ENCODE results near the gene SDK1.
"Not testable (repeated sequence)": the region's sequence is repeated elsewhere in the genome, so short reads cannot be mapped to it uniquely, and the experiment has no call there.

SDK1 gene

DNA sequence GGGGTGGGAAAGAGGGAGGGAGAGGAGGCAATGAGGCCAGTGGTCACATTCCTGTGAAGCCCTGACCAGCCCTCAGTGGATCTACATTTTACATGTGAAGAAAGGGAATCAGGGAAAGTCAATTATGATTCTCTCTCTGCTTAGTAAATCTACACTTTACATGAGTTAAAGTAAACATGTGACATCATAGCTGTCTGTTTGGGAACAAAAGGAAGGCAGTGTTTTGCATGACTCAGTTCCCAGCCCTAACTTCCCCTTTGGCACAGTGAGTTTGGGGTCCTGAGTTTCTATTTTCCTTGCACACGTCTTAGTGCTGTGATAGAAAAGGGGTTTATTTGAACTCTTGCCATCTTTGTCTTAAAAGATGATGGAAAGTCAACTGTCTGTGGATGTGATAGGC, 615.1 kb downstream of the SDK1 start:
- ATAC-seq (no peak), DNase-seq (no peak)

DNA sequence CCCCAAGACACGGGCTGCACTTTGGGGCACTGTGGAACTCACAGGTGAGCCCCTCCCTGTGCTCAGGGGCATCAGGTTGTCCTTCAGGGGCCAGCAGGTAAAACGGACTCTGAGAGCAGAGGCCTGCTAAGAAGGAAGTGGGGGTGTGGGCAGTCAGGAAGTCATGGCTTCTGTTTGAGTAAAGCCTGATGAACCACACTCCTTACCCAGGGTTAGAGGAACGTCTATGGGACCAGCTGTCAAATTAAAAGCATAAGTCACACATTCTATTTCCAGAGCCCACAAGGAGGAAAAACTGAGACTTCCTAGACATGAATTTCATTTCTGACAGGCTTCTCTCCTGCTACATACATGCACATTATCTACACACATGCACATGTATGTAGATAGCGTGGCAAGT, 616.4 kb downstream of the SDK1 start:
- DNase-seq: no peak

DNA sequence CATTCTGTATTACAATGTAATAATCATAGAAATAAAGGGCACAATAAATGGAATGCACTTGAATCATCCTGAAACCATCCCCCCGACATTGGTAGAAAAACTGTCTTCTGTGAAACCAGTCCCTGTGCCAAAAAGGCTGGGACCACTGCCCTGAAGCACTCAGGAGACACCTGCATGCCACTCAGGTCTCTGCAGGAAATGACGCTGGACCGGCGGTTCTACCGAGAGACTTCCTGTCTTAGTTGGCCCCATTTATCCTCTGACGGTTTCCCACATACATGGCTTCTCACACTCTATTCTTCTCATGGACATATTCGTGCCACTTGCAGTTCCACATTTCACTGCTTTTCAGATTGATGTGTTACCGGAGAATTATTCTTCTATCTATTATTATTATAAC, 617.5 kb downstream of the SDK1 start:
- ATAC-seq: no peak
- DNase-seq: no peak

More for the DNA sequence above, 616.4 kb downstream of the SDK1 start:
- no peak for ATAC-seq

DNA sequence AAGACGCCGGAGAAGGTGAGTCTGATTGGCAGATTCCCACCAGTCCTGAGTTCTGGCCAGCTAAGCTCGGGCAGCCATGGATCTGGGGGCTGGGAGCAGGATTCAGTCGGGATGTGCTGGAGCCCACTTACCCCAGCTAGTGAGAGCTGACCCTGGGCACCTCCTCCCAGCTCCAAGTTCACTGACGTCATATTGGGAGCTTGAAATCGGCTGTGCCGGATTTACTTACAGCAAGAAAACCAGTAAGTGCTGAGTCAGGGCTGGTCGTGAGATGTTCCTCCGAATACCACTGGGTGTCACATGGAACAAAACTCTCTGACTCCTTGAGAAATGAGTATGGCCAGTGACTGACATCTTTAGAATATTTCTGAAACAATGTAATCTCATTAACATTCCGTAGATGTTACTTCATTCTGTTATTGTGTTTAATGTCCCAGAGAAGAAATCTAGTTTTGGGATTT, 621.2 kb downstream of the SDK1 start:
- DNase-seq: no peak
- no peak for ATAC-seq

DNA sequence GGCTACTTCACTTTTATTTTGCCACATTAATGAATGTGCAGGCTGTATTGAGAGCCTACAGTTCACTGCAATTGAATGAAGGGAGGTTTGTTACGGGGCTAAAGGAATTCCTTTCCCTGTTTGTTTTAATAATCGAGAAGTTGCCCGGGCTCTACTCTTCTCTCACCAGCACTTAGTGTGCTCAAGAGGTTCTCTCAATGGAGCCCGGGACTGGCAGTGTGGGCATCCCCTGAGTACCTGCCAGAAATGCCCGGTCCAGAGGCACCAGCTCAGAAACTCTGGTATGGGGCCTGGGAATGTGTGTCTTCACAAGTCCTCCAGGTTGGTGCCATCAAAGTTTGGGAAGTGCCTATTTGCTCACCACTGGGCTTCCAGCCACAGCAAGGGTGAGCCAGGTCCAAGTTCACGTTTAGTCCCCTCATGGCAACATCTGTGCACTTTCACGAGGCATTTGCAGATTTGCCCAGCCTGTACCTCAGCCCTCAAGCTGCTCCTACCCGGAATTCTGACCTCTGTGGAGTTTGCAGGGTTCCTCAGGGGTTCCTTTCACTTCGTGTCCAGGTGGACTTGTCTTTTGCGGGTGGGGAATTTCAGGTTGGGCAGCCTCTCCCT, 622.4 kb downstream of the SDK1 start:
- no peak for ATAC-seq

DNA sequence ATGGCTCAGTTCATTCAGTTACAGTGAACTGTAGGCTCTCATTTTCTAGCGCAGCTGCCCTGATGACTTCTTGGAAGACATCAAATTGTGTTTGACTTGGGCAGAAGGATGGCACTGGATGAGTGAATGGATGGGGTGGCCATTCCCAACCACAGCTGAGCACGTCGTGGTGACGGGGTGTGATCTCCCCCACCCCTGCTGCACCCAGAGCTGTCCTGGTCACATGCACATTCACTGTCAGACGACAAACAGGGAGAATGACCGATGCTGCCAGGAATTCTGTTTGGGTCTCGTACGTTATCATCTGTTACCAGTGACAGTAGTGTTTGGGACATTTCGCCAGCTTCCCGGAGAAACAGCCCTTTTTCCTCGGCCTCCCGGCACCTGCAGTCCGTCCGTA, 623.2 kb downstream of the SDK1 start:
- DNase-seq (no peak), ATAC-seq (no peak)

More for the DNA sequence above, 622.4 kb downstream of the SDK1 start:
- DNase-seq: no peak

DNA sequence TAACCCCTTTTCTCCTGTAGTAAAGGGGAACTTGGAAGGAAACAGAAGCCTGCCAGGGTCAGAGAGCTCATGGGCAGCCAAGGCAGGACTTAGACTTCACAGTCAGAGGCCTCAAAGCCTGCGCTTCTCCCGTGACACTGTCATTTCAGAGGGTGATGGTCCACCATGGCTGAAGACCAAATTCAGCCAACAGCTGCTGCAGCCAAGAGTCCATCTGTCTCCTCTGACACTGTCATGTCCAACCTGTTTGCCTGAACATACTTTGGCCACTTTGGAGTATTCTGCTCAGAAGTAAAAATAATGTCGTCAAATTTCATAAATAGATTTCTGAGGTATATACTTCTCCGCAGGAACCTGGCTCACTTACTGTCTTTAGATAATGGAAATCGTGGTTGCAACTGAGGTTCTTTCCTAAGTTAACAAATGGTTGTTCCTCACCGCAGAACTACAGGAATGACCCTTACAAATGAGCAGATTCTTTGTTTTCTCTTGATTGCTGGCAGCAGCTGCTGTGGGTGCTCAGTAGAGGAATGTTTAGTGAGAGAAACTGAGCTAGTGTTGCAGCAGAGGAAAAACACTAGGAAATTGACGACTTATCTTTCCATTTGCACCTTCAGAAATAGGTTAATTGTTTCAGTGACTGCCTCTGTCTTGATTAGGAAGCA, 626.5 kb downstream of the SDK1 start:
- no peak for DNase-seq

DNA sequence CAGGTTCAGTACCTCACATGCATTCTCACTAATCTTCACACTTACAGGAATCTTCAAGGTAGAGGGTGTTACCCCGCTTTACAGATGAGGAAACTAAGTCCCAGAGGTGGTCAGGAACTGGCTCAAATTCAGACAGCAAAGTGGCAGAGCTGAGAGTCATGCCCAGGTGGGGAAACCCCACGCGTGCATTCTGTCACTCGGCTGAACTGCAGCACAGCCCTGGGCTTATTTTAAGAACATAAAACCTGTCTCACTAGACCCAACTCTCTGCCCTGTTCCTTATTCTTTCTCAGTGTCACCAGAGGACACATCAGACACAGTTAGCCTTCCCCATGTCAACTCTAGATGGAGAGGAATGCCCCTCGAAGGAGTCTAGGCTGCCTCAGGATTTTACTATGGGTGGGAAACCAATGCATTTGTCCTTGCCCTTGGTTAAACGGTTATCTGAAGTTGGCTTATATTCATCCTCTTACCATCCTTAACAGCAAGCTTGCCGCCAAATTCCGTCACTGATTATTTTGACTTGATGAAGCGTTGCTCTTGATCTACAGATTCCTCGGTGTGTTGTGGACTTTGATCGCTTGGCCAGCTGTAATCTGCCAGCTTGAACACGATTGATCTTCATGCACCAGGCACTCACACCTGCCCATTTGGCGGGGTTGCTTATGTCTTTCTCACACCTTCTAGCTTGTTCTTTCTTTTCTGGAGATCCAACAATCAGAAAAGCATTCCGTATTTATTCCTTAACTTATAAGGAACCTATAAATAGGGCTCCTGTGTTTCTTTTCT, 627.9 kb downstream of the SDK1 start:
- no peak for DNase-seq
- ATAC-seq: no peak

More for the DNA sequence above, 626.5 kb downstream of the SDK1 start:
- ATAC-seq: no peak

DNA sequence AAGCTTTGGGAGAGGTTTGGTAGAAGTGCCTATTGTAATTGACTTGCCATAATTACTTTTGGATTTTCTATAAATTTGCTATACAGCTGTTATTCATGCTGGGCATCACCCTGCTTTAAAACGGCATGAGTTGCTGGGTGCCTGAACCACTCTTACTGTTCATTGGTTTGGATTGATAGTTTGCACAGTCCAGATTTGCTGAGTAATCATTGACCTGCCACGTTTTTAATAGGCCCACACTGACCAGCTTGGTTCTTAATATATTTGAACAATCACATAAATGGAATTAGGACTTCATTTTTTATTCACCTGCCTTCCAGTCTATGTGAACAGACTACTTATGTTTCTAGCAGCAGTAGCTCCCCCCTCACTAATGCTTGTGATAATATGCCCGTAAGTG, 630.8 kb downstream of the SDK1 start:
- no peak for DNase-seq
- ATAC-seq: no peak

DNA sequence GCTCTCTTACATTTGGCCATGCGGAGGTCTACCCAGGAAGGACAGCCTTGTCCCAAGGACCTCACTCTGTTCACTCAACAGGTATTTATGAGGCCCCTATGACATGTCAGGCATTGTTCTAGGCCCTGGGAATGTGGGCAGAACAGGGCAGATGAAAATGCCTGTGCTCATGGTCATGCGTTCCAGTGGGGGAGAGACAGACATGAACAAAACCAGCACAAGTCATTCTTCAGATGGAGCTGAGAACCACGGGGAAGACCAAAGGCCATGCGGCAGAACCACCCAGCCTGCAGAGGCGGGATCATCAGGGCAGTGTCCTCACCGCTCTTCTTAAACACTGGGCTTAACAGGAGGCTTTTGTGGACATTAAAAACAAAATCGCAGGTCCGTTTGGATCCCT, 636.1 kb downstream of the SDK1 start:
- ATAC-seq (no peak), DNase-seq (no peak)

DNA sequence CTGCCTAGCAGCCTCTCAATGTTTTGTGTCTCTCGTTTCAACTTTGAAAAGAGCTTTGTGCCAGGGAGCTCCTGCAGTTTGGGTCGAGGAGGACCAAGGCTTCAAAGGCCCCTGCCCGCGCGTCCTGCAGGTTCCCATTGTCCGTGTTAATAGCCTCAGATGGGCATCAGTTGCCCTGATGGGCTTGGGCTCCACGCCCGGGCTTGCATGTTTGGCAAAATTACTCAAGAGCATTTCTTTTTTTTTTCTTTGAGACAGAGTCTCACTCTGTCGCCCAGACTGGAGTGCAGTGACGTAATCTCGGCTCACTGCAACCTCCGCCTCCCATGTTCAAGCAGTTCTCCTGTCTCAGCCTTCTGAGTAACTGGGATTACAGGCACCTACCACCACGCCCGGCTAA, 636.6 kb downstream of the SDK1 start:
- no peak for ATAC-seq
- DNase-seq: no peak

DNA sequence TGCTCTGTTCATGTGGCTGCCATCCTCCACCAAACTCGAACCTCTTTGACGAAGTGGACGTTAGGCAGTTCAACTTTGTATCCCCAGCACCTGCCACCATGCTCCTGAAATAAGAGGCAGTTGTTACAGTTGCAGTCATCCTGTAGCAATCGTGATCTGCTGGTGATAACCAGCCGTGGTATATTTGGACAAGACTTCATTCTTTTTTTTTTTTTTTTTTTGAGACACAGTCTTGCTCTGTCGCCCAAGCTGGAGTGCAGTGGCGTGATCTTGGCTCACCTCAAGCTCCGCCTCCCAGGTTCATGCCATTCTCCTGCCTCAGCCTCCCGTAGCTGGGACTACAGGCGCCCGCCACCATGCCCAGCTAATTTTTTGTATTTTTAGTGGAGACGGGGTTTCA, 640.7 kb downstream of the SDK1 start:
- not testable (repeated sequence) for ATAC-seq, DNase-seq

DNA sequence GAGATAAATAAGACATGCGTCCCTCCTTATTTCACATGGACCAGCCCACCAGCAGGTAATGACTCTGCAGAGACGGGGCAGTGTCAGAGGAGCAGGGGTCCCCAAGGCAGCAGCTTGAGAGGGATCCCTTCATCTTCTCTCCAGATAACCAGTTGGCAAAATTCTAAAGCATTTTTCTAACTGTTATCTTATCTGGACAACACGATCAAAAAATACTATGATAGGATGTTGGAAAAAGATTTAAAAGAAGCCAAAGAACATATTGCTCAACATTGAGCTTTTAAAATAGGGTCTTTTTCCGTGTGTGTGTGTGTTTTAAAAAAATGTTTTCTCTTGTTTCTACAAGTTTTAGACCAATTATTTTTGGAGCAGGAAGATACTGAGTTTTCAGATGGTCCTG, 641.2 kb downstream of the SDK1 start:
- no peak for DNase-seq
- no peak for ATAC-seq

DNA sequence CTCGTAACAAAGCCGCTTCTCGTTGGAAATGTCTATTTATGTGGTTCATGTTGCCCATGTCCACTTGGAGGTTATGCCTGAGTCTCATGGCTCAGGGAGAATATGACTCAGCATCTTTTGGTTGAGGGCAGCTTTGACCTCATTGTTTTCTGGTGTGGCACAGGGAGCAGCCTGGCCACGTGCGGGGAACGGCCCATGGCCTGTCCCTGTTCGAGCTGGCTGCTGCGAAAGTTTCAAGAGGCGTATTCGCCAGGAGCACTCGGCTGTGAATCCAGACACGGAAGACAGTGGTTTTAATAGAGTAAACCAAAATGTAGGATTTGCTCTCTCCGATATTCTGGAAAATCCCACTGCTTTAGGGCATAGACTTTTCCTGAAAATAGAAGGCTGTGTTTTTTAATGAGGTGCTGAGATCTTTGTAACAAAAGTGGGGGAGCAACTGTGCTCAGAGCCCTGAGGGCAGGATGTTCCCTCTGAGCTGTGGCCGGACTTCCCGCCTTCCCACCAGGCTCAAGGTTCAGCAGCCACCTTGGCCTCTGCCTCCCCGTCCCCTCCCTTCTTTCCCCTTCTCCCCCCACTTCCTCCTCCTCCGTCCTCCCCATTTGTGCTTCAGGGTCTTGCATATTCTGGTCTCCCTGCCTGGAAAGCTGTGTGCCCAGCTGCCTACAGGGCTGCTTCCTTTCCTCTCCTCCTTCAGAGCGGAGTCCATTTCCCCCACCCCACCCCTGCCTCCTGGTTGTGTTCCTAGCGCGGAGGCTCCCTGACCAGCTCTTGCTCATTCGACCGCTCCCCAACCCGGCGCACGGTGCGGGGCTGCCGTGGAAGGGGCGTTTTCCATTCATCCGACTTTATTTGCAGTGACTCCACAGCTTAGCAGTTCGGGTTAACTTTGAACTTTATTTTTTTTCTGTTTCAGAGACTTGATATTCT, 642.0 kb downstream of the SDK1 start:
- no peak for ATAC-seq
- DNase-seq: no peak

DNA sequence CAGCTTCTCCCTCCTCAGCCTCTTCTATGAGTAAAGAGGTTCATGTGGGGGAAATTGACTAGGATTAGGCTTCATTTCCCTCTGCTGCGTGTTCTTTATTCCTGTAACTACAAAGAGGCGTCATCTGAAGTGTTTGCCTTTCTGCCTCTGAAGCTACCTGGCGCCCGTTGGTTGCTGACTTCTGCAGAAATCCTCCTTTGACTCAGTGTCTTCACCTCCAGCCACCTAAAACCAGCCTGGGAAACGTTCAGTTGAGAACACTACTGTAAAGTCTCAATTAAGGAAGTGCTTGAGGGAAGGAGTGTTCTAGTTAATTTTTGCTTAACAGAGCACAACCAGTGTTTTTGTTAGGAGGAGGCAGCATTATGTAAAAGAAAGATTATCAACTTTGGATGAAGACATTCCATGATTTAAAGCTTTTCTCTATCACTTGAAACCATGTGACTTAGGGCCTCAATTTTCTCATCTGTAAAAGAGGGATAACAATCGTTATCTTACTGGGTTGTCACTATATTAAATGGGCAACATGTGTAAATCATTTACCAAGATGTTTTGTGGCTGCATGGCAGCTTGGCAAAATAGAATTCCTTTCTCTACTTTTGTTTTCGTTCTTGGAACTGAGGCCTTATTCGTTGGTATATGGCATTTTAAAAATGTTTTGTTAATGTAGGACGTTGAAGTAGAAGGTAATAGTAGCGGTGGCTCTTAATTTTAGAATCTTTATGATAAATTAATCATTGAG, 642.9 kb downstream of the SDK1 start:
- DNase-seq (no peak), ATAC-seq (no peak)

DNA sequence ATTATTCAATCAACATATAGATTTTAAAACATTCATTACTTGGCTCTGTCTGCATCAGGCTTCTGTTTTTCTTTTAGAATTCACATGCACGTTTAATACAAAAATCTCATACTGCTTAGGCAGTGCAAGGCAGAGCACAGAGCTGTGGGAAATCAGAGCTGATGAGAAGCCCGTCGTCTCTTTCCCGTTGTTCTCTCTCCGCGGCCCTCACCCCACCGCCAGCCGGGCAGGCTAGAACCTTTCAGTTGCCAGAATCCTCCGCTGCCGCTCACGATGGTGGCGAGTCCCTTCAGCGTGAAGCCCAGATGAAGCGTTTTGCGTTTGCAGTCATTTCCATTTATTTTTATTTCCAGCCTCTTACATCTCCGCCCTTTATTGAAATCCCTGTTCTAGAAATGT, 648.2 kb downstream of the SDK1 start:
- DNase-seq: no peak

DNA sequence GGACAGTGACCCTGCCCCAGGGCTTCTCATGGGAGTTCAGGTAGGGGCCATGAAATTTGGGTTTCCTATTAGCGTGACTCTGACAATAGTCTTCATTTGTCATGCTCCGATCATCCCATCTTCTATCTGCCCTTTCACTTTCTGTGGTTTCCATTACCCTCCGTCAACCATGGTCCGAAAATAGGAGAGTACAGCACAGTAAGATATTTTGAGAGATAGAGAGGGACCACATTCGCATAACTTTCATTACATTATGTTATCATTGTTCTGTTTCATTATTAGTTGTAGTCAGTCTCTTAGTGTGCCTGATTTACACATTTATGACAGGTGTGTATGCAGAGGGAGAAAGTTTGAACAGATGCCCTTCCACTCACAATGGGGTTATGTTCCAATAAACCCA, 649.2 kb downstream of the SDK1 start:
- no peak for ATAC-seq
- no peak for DNase-seq

More for the DNA sequence above, 648.2 kb downstream of the SDK1 start:
- ATAC-seq: no peak

DNA sequence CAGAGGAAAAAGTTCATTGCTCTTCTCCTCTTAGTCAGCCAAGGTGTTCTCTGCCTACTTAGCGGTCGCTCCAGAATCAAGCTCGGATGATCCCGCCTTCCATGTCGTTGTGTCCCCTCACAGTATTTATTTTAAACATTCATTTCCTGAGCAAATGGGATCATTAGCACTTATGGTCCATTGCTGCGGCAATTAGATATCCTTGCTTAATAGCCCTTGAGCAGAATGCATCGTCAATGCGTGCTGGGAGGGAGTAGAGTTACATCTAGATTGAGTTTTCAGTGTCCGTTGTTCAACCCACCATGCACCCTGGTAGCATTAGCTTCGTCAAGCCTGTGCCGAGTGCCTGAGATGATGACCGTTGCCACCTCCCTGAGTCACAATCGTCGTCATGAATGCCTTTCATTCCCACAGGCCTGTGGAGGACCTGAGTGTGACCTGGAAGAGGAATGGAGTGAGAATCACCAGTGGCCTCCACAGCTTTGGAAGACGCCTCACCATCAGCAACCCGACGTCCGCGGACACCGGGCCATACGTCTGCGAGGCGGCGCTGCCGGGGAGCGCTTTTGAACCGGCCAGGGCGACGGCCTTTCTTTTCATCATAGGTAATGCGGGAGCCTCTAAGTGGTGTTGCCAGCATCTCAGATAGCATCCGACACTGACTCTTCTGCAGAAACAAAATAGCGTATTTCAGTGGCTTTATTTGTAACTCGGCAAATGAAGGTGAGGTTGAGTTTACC, 650.4 kb downstream of the SDK1 start:
- DNase-seq: no peak
- no peak for ATAC-seq

DNA sequence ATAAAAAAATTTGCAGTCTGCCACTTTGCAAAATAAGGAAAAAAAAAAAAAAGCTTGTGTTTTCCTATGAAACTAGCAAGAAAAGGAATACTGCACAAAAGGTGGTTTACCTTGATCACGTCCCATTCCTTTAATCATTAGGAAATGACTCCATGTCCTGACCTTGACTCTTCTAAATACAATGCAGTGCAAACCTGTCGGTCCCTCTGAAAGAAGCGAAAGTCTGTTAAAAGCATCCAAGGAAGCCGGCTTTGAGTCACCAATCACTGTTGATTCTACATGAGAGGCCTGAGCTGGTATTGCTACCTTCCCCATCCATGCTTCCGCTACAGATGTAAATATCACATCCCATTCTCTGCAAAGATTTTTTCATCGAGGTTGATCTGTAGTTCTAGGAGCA, 652.1 kb downstream of the SDK1 start:
- no peak for DNase-seq
- ATAC-seq: no peak

DNA sequence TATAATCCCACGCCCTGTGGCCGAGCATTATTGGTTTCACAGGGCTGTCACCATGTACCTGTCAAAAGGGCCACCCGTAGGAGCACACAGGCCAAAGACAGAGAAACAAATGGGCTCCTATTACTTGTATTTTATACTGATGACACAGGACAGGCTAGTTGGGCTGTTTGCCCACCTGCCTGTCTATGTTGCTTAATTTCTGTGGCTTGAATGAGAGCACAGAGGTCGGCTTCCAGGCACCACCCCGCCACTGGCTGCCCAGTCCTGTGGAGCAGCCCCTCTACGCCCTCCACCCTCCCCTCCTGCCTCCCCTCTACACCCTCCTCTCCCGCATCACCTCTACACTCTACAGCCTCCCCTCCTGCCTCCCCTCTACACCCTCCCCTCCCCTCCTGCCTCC, 652.9 kb downstream of the SDK1 start:
- DNase-seq (no peak), ATAC-seq (no peak)

DNA sequence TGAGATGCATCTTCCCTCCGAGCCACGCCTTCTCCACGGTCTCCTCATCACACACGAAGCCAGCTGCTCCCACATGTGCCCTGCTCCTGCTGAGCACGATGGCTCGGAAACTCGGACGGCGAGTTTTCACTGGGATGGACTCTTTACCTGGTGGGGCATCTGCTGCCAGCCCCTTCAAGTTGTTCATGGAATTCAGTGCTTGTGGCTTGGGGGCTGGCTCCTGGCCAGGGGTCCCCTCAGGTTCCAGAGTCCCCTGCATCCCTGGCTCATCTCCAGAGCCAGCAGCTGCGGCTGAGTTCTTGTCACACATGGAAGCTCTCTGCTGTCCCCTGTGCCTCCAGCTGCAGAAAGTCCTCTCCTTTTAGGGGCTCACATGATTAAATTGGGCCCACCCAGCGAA, 654.0 kb downstream of the SDK1 start:
- ATAC-seq: no peak

More for the DNA sequence above, 654.0 kb downstream of the SDK1 start:
- no peak for DNase-seq

Measured in stimulated activated naive CD8-positive, alpha-beta T cell treated with anti-CD3 and anti-CD28 coated beads, Interleukin-15, Interleukin-2, amounts not matched to agents 100 U/mL and 50 U/mL, for 24 hours (primary cell).